Stimulated activated CD4-positive, alpha-beta T cell treated with anti-CD3 and anti-CD28 coated beads, Interleukin-2, amount 100 ng/mL, for 24 hours (primary cell): ENCODE results near the gene ABHD6.
"Not testable (repeated sequence)": the region's sequence is repeated elsewhere in the genome, so short reads cannot be mapped to it uniquely, and the experiment has no call there.

Experiments
- DNase-seq, 2 donors: peaks; one replicate each; pipeline ENCODE4 v3.0.0-alpha.2; 2020

ABHD6 gene

GRCh38 chr3:58285334-58285733, 47.7 kb downstream of the ABHD6 start:
- DNase-seq, result no peak

- DNase-seq, result no peak
Observed at GRCh38 chr3:58287354-58287753, 49.8 kb downstream of the ABHD6 start.

- DNase-seq, result no peak
Observed at GRCh38 chr3:58288011-58288728, 50.6 kb downstream of the ABHD6 start.

- DNase-seq, result not testable (repeated sequence)
Observed at GRCh38 chr3:58288964-58289613, 51.5 kb downstream of the ABHD6 start.

GRCh38 chr3:58290446-58290845, 52.9 kb downstream of the ABHD6 start:
- DNase-seq, result not testable (repeated sequence)

GRCh38 chr3:58291671-58292338, 54.2 kb downstream of the ABHD6 start:
- no peak for DNase-seq

- no peak for DNase-seq
Observed at GRCh38 chr3:58292866-58293265, 55.3 kb downstream of the ABHD6 start.

- no peak for DNase-seq
Observed at GRCh38 chr3:58293516-58293915, 55.9 kb downstream of the ABHD6 start.

GRCh38 chr3:58296269-58296668, 58.7 kb downstream of the ABHD6 start:
- no peak for DNase-seq

GRCh38 chr3:58296843-58297242, 59.3 kb downstream of the ABHD6 start:
- no peak for DNase-seq

- DNase-seq, result no peak
Observed at GRCh38 chr3:58298190-58298589, 60.6 kb downstream of the ABHD6 start.

- DNase-seq, result no peak
Observed at GRCh38 chr3:58299075-58299474, 61.5 kb downstream of the ABHD6 start.

GRCh38 chr3:58299839-58300516, 62.4 kb downstream of the ABHD6 start:
- DNase-seq, result no peak

- DNase-seq, result peak; percentile 99
Observed at GRCh38 chr3:58305882-58306711, 68.5 kb downstream of the ABHD6 start, which contains the start of the genes HTD2 and RPP14. TSS of gene HTD2 (plus strand) at chr3:58306520. CDS start at chr3:58317614, 11,094 bp downstream. TSS of gene RPP14 (plus strand) at chr3:58306245. CDS start at chr3:58310330, 4,085 bp downstream.

GRCh38 chr3:58307639-58308215, 70.1 kb downstream of the ABHD6 start:
- peak; percentile 40 to 49 for DNase-seq

GRCh38 chr3:58308728-58309127, 71.1 kb downstream of the ABHD6 start:
- DNase-seq, result no peak

GRCh38 chr3:58317811-58318210, 80.2 kb downstream of the ABHD6 start:
- DNase-seq, result no peak

- no peak for DNase-seq
Observed at GRCh38 chr3:58321791-58322190, 84.2 kb downstream of the ABHD6 start.

- no peak for DNase-seq
Observed at GRCh38 chr3:58322793-58323192, 85.2 kb downstream of the ABHD6 start.

GRCh38 chr3:58323529-58324390, 86.2 kb downstream of the ABHD6 start:
- no peak for DNase-seq
